DMS 273 (cell line): Measurements from ENCODE around the gene VLDLR.
A peak's percentile ranks its signal among the peaks of the same experiment; 100 is the strongest.

ENCODE experiments used
- DNase-seq: peaks from one replicate; lab custom pipeline; 2025; ENCODE audit not compliant: unreplicated experiment; lab: John Stamatoyannopoulos, UW

VLDLR gene

DNA sequence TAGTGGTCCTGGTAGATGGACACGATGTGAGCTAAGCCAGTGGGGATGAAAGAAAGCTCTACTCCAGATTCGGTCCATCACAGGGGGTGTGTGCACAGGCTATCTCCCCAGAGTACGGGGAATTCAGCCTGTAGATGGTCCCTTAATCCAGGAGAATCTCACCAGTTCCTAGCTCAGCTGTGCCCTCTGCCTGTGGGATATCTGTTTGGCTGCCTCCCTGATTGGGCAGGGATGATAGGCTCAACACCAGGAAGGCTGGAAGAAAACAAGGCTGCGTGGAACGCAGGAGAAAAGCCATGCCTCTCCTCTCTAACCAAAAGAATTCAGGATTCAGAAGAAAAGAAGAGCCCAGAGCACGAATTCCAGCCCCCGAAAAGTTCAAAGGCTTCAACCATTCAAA is 40.9 kb downstream of the VLDLR start:
- peak; percentile 6 for DNase-seq

DNA sequence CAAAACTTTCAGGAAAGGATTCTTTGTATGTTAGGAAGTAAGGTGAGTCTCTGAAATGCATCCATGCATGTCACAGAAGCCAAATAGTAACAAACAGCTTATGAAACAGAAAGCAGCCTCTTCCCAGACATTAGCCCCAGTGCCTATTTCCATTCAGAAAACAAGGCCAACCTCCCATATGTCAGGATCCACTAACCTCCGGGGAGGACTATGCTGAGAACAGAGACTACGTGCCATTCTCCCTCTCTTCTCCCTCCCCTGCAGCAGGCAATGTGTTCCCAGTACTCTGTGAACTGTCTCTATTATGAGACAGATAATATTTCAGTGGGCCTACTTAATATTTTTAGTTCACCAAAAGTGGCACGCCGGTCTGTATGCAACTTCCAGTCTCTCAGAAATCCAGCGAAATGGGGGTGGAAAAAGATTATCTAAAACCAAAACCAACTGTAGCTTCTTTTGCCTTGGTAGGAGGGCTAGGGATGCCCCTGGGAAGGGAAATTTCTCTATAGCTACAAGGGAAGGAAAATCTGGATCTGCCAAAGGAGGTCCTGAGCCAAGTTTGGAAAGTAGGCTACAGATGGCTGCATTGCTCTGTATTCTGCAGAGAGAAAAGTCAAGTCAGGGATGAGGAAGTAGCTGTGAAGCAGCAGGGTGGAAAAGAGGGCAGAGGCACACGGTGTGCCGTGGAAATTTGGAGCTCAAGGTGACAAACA is 42.0 kb downstream of the VLDLR start:
- DNase-seq = peak; percentile 65

DNA sequence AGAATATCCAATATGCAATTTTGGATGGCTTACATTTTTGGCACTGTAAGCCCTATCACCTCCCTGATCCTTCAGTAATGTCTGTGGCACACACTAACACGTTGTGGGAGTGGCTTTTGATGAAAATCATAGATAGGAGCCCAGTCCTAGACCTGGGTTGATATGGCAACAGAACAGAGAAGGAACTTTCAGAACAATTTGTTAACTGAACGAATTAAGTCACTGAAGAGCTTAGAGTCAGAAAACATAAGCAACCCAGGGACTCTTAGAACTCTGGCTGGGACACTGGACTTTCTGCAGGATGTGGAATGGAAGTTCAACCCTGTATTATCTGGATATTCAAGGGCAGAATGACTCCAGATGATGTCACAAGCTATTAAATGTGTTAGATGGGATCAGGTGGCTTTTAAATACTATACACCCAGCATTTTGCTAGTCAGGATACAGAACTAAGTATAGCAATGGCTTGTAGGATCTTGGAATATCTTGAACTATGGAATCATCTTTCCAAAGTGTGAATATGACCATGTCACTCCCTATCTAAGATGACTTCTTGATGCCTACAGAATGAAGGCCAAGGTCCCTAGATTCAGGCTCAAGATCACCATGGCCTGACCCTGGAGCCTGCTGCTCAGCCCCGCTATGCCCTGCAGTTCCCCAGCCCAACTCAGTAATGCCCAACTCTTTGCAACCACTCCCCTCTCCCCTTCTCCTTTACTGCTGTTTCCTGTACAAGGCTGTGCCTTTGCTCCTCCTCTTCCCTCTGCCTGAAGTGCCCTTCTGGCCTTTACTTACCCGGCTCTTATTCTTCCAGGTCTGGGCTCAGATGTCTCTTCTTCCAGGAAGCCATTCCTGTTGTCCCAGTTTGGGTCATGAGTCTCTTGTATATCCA is 42.8 kb downstream of the VLDLR start:
- DNase-seq = no peak

DNA sequence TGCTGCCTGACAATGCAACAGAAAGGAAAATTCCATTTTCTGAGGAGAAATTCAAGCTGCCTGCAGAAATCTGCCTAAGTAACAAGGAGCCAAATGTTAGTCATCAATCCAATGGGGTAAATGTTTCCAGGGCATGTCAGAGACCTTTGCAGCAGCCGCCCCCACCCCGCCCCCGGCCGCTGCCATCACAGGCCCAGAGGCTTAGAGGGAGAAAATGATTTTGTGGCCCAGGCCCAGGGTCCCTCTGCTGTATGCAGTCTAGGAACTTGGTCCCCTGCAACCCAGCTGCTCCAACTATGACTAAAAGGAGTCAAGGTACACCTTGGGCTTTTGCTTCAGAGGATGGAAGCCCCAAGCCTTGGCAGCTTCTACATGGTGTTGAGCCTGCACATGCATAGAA is 45.0 kb downstream of the VLDLR start:
- no peak for DNase-seq

DNA sequence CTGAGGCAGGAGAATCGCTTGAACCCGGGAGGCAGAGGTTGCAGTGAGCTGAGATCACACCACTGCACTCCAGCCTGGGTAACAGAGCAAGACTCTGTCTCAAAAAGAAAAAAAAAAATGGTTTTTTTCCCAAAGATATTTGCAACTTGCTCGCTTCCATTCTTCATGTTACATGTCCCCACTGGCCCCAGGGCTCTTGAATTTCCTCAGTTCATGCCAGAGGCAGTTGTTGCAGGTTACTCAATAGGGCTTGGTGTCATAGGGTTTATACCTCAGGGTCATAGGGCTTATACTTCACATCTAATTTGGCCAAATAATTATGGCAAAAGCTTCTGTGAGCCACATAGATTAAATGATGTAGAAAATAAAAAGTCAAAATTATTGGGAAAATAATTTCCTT is 51.6 kb downstream of the VLDLR start:
- no peak for DNase-seq

DNA sequence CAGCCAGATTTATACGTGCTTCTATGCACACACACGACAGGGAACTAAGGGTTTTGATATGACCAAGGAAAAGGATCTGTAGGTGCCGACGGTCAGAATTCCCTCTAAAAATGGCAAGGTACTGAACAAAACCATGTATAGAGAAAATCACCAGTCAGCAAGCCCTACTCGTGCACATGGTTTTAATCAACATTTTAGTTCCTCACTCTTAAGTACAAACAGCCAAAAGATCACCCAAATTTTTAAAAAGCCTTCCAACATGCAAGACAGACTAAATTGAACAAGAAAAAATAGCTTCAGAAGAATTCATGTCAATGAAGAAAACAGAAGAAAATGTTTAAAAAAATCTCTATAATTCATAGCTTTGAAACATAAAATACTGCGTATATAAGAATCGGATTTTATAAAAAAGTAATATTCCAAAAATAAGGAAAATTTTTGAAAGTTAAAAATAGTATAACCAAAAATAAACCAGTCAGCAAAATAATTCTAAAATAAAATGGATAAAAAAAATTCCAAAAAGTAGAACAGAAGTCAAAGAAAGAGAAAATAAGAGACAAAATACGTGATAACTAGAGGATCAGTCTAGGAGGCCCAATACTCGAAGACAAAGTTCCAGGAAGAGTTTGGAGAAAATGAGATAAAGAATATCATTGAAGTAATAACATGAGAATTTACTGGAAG is 52.7 kb downstream of the VLDLR start:
- DNase-seq = no peak

DNA sequence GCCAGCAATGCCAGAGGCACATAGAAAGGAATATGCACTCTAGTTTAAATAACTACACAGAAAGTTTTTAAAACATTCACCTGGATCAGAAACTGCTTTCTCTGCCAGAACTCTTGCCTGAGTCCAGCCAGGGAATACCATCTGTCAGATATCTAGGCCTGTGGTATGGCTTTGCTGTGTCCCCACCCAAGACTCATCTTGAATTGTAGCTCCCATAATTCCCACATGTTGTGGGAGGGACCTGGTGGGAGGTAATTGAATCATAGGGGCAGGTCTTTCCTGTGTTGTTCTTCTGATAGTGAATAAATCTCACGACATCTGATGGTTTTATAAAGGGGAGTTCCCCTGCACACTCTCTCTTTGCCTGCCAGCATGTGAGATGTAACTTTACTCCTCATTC is 54.2 kb downstream of the VLDLR start:
- DNase-seq = peak; percentile 46

DNA sequence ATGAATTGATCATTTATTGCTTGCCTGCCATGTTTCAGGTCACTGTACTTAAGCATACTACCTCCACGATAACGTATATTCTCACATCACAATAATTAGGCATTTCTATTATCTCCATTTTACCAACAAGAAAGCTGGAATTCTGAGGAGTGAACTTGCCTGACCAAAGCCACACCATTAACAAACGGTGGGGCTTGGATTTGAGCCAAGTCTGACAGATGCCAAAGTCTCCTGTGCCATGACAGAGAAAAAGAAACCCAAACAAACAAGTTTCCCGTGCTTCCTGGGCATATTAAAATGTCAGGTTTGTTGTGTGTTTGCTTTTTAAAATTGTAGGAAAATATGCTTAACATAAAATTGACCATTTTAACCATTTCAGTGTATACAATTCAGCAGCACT is 54.9 kb downstream of the VLDLR start:
- DNase-seq = peak; percentile 84

DNA sequence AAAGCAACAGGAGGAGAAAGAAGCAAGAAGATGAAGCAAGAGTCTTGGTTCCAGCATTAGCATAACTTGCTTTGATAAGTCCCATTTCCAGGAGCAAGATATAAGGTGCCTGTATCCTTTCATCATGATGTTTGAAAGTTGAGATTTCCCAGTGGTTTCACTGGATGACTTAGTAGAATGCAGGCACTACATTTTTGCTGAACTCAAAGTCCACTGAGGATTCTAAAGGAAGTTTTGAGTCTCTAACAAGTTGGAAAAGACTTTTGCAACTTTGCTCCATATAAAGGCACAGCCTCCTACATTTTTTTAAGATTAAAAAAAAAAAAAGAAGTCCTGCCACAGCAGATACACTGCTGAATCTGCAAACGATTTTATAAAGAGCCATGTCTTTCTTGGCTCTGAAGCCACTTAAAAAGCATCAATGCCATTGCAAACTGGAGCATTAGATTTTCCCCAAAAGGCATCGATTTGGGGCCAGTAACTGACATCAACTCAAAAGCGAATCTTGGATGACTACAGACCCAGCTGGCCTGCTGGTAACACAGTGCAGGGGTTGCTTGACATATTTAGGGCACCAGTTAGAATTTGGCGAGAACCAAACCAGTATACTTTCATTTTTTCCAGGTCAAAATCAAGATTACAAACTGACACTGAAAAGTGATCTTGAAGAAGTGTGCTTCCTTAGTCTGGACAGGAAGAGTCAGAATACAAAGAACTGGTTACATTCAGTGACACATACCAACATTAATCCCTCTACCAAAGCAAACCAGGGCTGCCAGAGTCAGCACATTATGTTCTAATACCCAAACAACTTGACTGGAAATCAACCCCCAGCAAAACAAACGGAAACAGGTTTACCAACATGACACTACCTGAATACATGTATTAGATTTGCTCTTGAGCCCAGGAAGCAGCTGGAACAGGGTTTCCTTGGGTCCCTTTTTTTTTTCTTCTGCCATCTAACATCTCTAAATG is 56.6 kb downstream of the VLDLR start:
- DNase-seq = no peak

DNA sequence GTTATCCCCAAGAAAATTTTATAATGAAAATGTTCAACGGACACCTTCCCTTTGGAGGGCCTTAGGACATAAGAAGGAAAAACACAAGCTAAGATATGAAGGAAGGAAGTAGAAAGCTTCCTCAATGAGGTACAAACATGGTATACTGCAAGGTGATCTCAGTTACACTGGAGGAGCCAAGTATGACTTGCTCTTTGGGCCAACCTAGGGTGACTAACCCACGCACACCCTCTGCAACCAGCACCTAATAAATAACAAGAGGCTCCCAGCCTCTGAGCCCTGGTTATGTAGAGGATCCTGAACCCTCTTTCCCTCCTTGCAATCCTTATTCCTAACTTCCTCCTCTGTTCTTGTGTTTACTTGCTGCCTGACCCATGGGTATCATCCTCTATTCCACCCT is 57.4 kb downstream of the VLDLR start:
- no peak for DNase-seq

DNA sequence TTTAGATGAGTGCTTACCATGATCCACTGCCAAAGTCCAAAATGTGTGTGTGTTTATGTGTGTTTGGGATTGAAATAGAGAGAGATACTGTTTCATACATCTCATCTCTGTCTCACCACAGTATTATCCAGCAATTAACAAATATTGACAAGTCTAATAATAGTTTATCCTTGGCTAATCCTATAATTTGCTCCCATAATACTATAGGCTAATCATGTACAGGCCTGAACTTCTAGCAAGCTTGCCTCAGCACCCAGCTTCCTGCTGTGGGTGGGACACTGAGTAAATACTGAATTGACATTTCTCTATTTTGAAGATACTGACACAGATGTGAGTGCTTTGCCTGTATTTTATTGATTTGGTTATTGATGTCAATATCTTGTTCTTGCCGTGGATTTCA is 60.4 kb downstream of the VLDLR start:
- no peak for DNase-seq

DNA sequence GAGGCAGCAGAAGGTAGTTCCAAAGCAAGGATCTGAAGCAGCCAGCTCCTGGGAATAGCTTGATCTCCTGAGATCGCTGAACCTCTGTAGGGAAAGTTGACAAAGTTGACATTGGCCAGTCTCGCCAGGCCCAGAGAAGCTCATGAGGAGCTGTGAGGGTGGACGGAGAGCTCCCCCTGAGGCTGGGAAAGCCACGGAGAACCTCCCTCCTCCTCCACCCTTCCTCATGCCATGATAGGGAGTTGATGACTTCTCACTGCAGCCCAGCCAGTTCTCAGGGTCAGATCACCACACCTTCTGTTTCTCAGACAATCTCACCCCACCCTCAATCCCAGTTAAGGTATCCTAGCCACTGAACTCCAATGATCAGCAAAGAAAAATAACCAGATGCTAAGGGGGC is 65.3 kb downstream of the VLDLR start:
- no peak for DNase-seq

DNA sequence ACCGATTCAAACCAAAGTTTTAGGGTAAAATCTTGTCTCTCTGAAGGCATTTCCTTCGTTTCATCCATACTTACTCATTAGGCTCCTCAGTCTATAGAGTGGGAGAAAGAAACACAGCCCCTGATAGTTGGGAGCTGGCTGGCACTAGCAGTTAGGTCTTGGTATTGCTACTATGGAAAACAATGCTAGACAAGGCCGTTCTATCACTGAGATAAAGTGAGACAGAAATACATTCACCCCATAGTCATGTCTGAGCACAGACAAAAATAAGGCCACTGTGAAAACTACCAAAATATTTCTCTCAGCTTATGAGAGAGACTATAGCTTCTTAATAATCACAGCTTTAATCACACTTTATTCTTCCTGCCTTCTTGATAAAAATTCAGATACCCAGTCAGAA is 67.0 kb downstream of the VLDLR start:
- DNase-seq = no peak

DNA sequence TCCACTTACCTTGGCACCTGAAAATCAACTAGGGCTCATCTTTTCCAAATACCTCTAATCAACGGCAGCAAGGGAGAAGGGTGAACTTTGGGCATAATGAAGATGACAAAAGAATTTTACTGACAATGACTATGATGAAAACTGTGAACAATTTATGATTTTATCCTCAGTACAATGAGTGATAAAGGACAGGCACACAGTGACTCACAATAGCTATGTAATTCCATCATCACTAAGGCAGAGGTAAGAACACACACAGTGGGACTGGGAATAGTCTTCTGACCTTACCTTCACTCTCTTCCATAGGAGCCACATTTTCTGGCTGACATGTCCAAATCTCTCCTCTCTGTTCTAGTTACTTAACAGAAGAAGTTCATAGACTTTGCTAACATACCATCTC is 69.6 kb downstream of the VLDLR start:
- no peak for DNase-seq

DNA sequence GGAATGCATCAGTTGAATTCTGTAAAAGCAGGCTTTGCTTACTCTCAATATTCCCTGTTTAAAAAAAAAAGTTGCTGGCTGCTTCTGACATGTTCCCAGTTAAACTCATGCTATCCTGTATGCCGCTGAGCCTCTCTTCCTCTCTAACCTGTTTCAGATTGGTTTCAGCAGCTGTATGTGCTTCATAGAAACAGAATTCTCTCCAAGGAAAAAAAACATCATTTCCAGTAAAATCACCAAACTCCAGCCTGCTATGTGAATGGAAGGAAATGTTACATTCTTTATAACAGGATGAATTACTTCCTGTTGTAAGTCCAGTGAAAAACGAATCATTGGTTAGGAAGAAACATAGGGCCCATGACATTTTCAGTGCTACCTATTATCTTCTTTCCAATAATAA is 70.0 kb downstream of the VLDLR start:
- DNase-seq = no peak

DNA sequence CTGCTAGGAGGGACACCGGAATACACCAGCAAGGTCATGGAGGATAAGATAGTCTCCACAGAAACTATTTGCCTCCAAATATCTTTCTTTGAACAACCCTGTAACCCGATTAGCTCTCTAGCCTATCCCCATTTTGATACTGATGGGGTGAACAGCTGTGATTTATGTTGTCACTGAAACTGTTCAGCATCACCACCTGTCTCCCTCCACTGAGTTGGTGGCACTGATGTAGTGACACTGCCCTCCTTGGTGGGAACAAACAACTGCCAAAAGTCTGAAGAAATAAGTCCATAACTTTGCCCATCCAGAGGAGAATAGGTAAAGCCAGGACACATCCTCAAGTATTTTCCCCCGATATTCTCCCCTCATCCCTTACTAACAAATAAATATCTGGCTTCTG is 71.5 kb downstream of the VLDLR start:
- DNase-seq = peak; percentile 5

DNA sequence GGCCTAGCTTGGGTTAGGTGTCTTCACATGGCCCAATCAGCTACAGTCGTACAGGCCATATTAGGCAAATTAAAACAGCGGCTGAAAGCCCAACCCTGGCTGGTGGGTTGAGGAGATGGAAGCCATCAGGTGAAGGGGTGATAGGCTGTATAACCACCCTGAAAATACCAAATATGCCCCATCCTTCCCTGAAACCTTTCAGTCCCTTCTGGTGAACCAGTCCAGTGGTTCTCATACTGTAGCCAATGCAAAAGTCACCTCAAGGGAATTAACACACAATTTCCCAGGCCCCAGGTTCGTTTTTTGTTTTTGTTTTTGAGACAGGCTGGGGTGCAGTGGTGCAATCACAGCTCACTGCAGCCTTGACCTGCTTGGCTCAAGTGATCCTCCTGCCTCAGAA is 75.9 kb downstream of the VLDLR start:
- no peak for DNase-seq

DNA sequence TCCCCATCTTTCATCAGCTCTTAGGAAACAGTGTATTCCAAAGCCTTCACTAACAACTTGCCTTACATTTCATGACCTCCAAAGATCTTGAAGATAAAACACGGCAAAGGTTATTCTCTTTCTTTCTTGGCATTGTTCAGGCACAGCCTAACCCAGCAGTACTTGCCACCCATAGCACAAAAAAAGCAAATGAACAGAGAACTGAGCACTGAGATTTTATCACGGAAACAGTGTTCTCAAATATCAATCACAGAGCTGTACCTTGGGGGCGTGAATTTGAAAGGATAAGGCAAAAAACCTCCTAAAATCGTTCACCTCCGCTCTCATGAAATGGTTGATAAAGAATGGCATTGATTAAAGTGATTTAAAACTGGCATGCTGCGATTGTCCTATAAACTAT is 78.8 kb downstream of the VLDLR start:
- no peak for DNase-seq

DNA sequence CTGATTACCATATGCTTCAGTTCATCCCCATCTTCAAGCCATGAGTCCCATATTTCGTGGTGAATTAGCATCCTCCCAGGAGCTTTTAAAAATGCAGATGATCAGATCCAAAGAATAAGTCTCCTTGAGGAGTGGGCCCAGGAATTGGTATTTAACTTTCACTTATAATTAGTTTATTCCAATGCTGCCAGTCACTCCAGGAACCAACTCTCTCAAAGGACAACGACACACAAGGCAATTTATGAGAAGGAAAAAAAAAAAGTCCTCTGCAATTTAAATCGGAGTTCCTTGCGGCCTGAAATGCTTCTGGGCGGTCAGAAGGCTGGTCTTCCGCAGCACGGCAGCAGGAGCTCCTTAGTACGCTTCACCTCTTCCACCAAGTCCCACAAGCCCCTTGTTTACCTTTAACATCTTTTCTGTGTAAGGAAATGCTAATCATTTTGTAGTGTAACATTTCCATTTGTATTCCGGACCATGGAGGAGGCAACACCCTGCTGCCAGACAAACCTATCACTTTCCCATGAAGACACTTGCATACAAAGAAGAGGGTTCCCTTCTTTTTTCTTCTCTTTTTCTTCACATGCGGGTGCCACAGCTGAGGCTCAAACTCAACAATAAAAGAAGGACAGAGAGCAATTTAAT is 79.4 kb downstream of the VLDLR start:
- DNase-seq = no peak

DNA sequence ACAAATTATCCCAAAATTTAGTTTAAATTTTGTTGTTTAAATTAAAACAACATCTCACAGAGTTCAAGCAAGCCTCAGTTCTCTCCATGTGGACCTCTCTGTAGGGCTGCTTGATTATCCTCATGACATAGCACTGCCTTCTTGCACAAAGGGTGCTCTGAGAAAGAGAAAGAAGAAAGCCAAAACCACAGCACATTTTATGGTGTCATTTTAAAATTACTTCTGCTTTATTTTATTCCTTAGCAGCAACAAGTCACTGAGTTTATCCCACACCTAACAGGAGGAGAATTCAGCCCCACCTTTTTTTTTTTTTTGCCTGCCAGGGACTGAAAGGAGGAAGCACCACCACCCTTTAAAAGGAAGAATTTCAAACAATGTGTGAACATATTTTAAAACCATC is 82.9 kb downstream of the VLDLR start:
- DNase-seq = no peak
